ENCODE measurements around the gene CREB5. TPM values are rescaled to one million over a fixed set of nuclear protein-coding genes. Genes with fewer than 3 reads are reported as not detected.

CREB5 gene
- total RNA-seq, 2 donors from 2014 or later, result 0.53 to 2.6 TPM

DNA sequence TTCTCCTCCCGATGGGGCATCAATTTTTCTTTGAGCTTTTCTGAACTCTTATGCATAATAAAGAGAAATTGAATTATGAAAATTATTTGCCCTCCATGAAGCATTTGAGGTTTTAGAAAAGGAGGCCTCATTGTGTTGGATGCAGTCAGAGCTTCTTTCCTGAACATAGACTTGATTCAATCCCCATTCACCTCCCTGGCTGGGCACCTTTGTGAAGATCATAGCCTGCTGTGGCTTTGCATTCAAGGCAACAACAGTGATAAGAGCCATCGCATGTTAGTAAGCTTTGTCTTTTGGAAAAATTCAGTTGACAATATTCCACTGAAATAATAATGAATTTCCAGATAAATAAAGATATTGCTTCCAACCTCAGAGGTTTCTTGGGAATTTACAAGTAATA, 458.8 kb downstream of the CREB5 start:
- Mint-ChIP-seq H3K4me3 (no peak overlapping the region), H3K9me3 (no peaks in the 10 kb centered on the region), H3K4me1 (peaks cover 15% of the 10 kb centered on the region), H3K36me3 (ENCODE audit: low read depth) (no peaks in the 10 kb centered on the region), H3K27me3 (ENCODE audit: insufficient read depth) (no peaks in the 10 kb centered on the region), H3K27ac (no peak overlapping the region)
- no peak for DNase-seq
- TF ChIP-seq CTCF (conservative IDR thresholded peaks at IDR 0.05), result no peak
- WGBS, 2 experiments (ENCODE audit: insufficient coverage in 1 of 2, insufficient read length in 1 of 2), result 71% methylated on average over 2 of the region's 2 CpGs; no CpG with 5 or more reads in 1 of the 2 experiments
- no peak overlapping the region for H3K27ac ChIP-seq (ENCODE audit: low read depth, low read length)
- H3K4me1 ChIP-seq (ENCODE audit: control insufficient read depth, insufficient read depth, low read length), result peaks cover 7% of the 10 kb centered on the region
- no peaks in the 10 kb centered on the region for H3K36me3 ChIP-seq (ENCODE audit: control insufficient read depth, insufficient read depth, low read length)
- no peaks in the 10 kb centered on the region for H3K9me3 ChIP-seq (ENCODE audit: control insufficient read depth, low read length)
- no peaks in the 10 kb centered on the region for H3K27me3 ChIP-seq (ENCODE audit: control insufficient read depth, insufficient read depth, low read length, poor library complexity, severe bottlenecking)
- no peak overlapping the region for H3K4me3 ChIP-seq (ENCODE audit: low read length)
- no peak overlapping the region for H3K9ac ChIP-seq (ENCODE audit: extremely low read depth, low read length, poor library complexity, severe bottlenecking)

GRCh38 chr7:28871631-28872030, 459.3 kb downstream of the CREB5 start:
- no peak overlapping the region for H3K27ac Mint-ChIP-seq
- H3K4me3 Mint-ChIP-seq, result no peak overlapping the region

GRCh38 chr7:28872226-28872625, 459.9 kb downstream of the CREB5 start:
- no peaks in the 10 kb centered on the region for H3K9me3 Mint-ChIP-seq
- no peak for TF ChIP-seq CTCF (conservative IDR thresholded peaks at IDR 0.05)
- H3K27ac ChIP-seq (ENCODE audit: low read depth, low read length), result no peak overlapping the region
- H3K27ac Mint-ChIP-seq, result no peak overlapping the region
- DNase-seq, result no peak
- no peak overlapping the region for H3K4me3 ChIP-seq (ENCODE audit: low read length)
- H3K27me3 Mint-ChIP-seq (ENCODE audit: insufficient read depth), result no peaks in the 10 kb centered on the region
- no peak overlapping the region for H3K4me3 Mint-ChIP-seq
- no peaks in the 10 kb centered on the region for H3K9me3 ChIP-seq (ENCODE audit: control insufficient read depth, low read length)
- H3K4me1 Mint-ChIP-seq, result peaks cover 8% of the 10 kb centered on the region
- H3K27me3 ChIP-seq (ENCODE audit: control insufficient read depth, insufficient read depth, low read length, poor library complexity, severe bottlenecking), result no peaks in the 10 kb centered on the region
- WGBS, 2 experiments (ENCODE audit: insufficient coverage in 1 of 2, insufficient read length in 1 of 2), result 93 to 100% methylated on average over 1 to 4 of the region's 4 CpGs
- no peaks in the 10 kb centered on the region for H3K36me3 Mint-ChIP-seq (ENCODE audit: low read depth)
- no peaks in the 10 kb centered on the region for H3K4me1 ChIP-seq (ENCODE audit: control insufficient read depth, insufficient read depth, low read length)
- no peak overlapping the region for H3K9ac ChIP-seq (ENCODE audit: extremely low read depth, low read length, poor library complexity, severe bottlenecking)
- H3K36me3 ChIP-seq (ENCODE audit: control insufficient read depth, insufficient read depth, low read length), result no peaks in the 10 kb centered on the region

More at GRCh38 chr7:28871631-28872030, 459.3 kb downstream of the CREB5 start:
- Histone ChIP-seq H3K27me3 (ENCODE audit: control insufficient read depth, insufficient read depth, low read length, poor library complexity, severe bottlenecking) (no peaks in the 10 kb centered on the region), H3K9ac (ENCODE audit: extremely low read depth, low read length, poor library complexity, severe bottlenecking) (no peak overlapping the region), H3K4me3 (ENCODE audit: low read length) (no peak overlapping the region), H3K27ac (ENCODE audit: low read depth, low read length) (no peak overlapping the region), H3K9me3 (ENCODE audit: control insufficient read depth, low read length) (no peaks in the 10 kb centered on the region), H3K4me1 (ENCODE audit: control insufficient read depth, insufficient read depth, low read length) (peaks cover 2% of the 10 kb centered on the region), H3K36me3 (ENCODE audit: control insufficient read depth, insufficient read depth, low read length) (no peaks in the 10 kb centered on the region)
- peaks cover 10% of the 10 kb centered on the region for H3K4me1 Mint-ChIP-seq
- no peak for TF ChIP-seq CTCF (conservative IDR thresholded peaks at IDR 0.05)
- H3K36me3 Mint-ChIP-seq (ENCODE audit: low read depth), result no peaks in the 10 kb centered on the region
- H3K9me3 Mint-ChIP-seq, result no peaks in the 10 kb centered on the region
- DNase-seq, result no peak
- H3K27me3 Mint-ChIP-seq (ENCODE audit: insufficient read depth), result no peaks in the 10 kb centered on the region
